HFF-Myc (cell line): ENCODE data around the gene KDM4B.

ENCODE experiments used
- DNase-seq: peaks from one replicate; pipeline ENCODE4 v3.0.0-alpha.2; 2011; ENCODE audit warnings: low read depth; ENCODE audit errors: extremely low read depth
- H3K4me3 ChIP-seq: replicated peaks from 2 replicates; pipeline ENCODE4 v1.5.1; 2011; ENCODE audit warnings: low read depth, mild to moderate bottlenecking, control low read depth, low read length
- TF ChIP-seq, protein P1 (sequence below): IDR thresholded peaks from 2 replicates; pipeline ENCODE4 v1.5.1; 2012; ENCODE audit warnings: mild to moderate bottlenecking, low read depth, low read length, control low read depth; ENCODE audit errors: missing control alignments

Gene KDM4B

DNA sequence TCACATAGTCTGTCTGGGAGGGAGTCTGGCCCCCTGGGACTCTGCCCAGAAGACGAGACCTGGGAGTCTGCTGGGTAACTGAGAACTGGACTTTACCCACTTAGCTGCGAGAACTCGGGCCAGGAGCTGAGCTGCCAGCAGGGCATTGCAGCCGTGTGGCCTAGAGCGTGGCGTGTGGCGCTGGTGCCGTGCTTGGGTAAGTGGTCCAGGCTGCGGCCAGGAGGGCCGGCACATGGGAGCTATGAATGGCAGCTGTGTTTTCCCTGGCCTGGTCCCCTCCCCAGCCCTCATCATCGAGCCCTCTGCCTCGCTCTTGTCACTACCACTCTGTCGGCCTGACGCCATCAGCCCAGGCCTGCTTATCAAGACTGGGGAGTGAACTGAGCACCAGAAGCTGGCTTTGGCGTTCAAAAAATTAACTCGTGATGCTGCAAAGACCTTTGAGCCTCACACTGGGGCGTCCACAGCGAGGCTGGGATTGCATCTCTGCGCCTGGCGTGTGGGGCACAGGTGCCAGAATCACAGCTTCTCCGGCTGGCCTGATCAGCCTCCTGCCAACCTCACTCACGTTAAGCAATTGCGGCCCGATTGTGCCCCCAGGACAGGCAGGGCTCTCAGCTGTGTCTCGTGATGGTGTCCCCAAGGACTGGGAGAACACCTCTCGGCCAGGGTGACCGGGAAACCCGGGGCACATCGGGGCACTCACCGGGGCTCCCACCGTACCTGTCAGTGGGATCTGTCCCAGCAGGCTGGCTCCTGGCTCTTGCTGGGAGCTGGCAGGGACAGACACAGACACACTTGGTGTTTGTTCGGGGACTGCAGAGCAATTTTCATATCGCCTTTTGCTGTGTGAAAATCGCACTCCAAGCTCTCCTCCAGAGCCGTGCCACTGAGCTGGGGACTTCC is 85.9 kb downstream of the KDM4B start:
- no peak for DNase-seq
- TF ChIP-seq, protein P1, sequence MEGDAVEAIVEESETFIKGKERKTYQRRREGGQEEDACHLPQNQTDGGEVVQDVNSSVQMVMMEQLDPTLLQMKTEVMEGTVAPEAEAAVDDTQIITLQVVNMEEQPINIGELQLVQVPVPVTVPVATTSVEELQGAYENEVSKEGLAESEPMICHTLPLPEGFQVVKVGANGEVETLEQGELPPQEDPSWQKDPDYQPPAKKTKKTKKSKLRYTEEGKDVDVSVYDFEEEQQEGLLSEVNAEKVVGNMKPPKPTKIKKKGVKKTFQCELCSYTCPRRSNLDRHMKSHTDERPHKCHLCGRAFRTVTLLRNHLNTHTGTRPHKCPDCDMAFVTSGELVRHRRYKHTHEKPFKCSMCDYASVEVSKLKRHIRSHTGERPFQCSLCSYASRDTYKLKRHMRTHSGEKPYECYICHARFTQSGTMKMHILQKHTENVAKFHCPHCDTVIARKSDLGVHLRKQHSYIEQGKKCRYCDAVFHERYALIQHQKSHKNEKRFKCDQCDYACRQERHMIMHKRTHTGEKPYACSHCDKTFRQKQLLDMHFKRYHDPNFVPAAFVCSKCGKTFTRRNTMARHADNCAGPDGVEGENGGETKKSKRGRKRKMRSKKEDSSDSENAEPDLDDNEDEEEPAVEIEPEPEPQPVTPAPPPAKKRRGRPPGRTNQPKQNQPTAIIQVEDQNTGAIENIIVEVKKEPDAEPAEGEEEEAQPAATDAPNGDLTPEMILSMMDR: no peak
- H3K4me3 ChIP-seq: no peak overlapping the region

DNA sequence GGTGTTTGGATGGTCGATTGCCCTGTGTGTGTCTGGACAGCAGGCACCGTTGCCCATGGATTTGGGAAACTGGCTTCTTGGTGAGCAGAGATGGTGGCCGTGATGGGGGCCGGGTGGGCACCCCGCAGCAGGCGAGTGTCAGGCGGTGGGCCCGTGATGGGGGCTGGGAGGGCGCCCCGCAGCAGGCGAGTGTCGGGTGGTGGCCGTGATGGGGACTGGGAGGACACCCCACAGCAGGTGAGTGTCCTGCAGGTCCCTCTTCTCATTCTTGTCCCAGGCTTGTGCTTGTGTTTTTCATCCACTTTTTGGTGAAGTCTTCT is 86.5 kb downstream of the KDM4B start:
- no peak overlapping the region for H3K4me3 ChIP-seq
- TF ChIP-seq, protein P1: no peak
- no peak for DNase-seq

DNA sequence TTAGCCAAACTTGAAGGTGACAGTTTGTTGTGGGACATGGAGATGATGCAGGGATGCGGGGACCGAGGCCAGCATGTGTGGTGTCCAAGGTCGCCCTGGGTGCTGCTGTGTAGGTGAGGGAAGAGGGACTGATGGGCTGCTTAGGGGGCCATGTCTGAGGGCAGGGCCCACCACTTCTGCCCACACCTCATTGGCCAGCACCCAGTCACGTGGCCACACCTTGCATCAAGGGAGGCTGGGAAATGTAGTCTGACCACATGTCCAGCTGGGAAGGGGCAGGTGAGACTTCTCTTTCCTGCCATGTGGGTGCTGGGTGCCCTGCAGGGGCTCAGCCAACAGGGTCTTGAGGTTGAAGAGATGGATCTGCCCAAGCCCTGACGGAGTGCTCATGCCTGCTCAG is 88.9 kb downstream of the KDM4B start:
- no peak for DNase-seq
- TF ChIP-seq, protein P1: no peak
- no peak overlapping the region for H3K4me3 ChIP-seq

DNA sequence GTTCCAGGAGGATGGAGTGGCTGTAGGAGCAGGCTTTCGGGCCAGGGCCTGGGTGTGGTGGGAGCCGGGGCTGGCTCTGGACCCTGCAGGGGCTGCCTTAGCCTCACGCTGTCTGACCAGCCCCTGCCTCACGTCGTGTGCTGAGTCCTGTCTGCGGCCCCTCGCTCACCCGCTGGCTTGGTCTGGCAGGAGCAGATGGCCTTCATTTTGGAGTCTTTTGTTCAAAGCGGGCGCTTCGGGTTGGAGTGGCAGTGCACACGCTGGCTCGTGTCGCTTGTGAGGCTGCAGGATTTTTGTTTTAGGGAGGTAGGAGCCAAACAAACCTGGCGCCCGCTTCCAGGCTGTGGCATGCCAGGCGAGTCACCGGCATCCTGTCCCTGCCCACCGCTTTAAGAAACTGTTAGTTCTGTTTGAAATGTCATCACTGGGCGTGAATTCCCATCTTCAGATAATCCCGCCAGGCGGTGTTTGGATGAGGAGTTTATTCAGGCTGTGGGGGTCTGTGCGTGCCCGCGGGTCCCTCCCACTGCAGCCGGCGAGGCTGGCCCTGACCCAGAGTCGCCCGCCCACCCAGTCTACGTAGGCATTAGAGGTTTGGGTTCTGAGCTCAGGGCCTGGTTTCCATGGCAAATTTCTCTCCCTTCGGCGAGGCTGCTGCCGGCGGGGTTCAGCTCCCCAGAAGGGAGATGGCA is 89.8 kb downstream of the KDM4B start:
- DNase-seq: no peak
- TF ChIP-seq, protein P1: no peak
- no peak overlapping the region for H3K4me3 ChIP-seq

DNA sequence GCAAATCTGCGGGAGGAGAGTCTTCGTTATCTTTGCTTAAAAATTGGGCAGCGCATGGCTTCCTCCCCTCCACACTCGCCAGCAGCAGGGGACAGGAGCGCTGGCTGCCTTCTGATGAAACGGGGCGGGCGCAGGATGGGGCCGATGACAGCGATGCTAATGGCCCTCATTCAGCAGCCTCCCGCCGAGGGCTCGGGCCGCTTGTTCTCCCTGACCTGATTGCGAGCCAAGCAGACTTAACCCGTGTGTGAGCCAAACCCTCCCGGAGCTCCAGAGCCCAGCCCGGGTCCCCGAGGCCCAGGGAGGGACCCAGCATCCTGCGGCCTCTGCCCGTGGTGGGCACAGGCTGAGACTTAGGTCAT is 90.3 kb downstream of the KDM4B start:
- DNase-seq: no peak
- TF ChIP-seq, protein P1: no peak
- no peak overlapping the region for H3K4me3 ChIP-seq

DNA sequence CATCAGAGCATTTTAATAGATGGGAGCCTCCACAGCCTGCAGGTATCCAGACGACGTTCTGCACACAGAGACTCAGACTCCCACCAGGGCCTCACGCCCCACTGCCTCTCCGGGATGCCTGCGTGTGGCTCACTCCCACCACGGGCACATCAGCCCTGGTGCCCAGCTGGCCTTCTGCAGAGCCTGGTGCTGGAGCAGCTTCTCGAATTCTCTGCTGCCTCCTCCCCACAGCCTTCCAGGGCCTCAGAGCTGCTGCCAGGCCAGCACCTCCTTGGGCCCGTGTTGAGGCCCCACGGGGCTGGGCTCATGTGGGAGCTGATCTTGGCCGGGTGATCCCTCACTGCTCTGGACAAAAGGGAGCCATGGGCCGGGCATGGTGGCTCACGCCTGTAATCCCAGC is 90.9 kb downstream of the KDM4B start:
- no peak for DNase-seq
- H3K4me3 ChIP-seq: no peak overlapping the region
- TF ChIP-seq, protein P1: no peak
